OCI-LY3 (cell line): Measurements from ENCODE around the gene COPS7A.

Experiments used
- EZH2phosphoT487 ChIP-seq: fragments of 200-600 bp; shearing (Covaris generic); IDR thresholded peaks from 2 replicates; pipeline ENCODE4 v1.6.1; 2018; ENCODE audit warnings: antibody characterized with exemption, mixed run types, low read depth
- TF ChIP-seq, protein P1 (sequence below): fragments of 200-600, 300-600 bp; sonication (generic); IDR thresholded peaks from 2 replicates; pipeline ENCODE4 v1.5.1; 2014; ENCODE audit warnings: antibody characterized with exemption, low read length, low read depth

DNA sequence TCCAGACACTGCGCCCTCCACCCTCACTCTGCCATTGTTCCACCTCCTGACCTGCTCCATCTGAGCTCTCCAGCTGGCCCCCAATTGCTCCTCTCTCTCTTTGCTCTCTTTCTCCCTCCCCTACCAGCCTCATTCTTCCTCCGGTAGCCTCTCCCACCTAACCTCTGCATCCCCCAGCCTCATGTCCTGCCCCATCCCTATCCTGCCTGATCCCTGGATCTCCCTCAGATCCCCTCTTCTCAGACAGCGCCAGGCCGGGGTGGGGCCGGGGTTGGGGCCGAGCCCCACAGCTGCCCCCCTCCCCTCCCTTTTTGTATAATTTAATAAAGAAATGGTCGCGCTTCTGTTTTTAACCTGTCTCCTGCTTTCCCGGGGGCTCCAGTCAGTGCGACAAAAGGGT lies 46.8 kb downstream of the COPS7A start:
- TF ChIP-seq, protein P1, sequence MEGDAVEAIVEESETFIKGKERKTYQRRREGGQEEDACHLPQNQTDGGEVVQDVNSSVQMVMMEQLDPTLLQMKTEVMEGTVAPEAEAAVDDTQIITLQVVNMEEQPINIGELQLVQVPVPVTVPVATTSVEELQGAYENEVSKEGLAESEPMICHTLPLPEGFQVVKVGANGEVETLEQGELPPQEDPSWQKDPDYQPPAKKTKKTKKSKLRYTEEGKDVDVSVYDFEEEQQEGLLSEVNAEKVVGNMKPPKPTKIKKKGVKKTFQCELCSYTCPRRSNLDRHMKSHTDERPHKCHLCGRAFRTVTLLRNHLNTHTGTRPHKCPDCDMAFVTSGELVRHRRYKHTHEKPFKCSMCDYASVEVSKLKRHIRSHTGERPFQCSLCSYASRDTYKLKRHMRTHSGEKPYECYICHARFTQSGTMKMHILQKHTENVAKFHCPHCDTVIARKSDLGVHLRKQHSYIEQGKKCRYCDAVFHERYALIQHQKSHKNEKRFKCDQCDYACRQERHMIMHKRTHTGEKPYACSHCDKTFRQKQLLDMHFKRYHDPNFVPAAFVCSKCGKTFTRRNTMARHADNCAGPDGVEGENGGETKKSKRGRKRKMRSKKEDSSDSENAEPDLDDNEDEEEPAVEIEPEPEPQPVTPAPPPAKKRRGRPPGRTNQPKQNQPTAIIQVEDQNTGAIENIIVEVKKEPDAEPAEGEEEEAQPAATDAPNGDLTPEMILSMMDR = no peak
- no peak for TF ChIP-seq EZH2phosphoT487
